ENCODE measurements around the gene RBM3.
"Not testable (repeated sequence)": the region's sequence is repeated elsewhere in the genome, so short reads cannot be mapped to it uniquely, and the experiment has no call there.

Gene RBM3

DNA sequence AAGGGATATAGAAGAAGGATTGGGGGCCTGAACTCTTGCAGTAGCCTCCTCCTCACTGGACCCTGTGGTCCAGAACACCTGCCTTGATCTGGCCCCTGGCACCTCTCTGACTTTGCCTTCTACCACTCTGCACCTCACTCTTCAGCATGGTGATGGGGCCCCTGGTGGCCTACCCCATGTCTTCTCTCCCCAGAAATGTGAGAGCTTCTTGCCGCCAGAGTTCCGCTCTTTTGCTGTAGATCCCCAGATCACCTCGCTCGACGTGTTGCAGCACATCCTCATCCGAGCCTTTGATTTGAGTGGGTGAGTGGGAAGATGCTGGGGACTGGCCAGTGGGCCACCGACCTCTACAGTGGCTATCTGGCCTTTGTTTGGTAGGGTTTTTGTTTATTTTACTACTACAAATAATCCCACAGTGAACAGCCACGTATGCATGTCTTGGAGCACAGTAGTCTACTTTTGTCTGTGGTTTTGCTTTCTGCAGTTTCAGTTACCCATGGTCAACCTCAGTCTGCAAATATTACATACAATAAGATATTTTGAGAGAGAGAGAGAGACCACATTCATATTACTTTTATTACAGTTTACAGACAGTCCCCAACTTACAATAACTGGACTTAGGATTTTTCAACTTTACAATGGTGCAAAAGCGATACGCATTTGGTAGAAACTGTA is 33.0 kb upstream of the RBM3 start:
- DNase-seq (ENCODE audit: low read depth in 1 of 2, low spot score in 1 of 2), result no peak
- H3K27ac ChIP-seq (replicated peaks), result no peak overlapping the region
- no peaks in the 10 kb centered on the region for H3K27me3 ChIP-seq (ENCODE audit: insufficient read depth, poor library complexity, severe bottlenecking)
- no peak overlapping the region for H3K4me3 ChIP-seq (replicated peaks; ENCODE audit: insufficient read depth, low read length)
- TF ChIP-seq GABPA (IDR thresholded peaks at IDR 0.05; ENCODE audit: low read depth) (no peak), SPI1 (IDR thresholded peaks at IDR 0.05; ENCODE audit: borderline replicate concordance, low read depth) (no peak), POLR2AphosphoS5 (IDR thresholded peaks at IDR 0.05; ENCODE audit: low read depth) (no peak)
- TF ChIP-seq, protein P1, sequence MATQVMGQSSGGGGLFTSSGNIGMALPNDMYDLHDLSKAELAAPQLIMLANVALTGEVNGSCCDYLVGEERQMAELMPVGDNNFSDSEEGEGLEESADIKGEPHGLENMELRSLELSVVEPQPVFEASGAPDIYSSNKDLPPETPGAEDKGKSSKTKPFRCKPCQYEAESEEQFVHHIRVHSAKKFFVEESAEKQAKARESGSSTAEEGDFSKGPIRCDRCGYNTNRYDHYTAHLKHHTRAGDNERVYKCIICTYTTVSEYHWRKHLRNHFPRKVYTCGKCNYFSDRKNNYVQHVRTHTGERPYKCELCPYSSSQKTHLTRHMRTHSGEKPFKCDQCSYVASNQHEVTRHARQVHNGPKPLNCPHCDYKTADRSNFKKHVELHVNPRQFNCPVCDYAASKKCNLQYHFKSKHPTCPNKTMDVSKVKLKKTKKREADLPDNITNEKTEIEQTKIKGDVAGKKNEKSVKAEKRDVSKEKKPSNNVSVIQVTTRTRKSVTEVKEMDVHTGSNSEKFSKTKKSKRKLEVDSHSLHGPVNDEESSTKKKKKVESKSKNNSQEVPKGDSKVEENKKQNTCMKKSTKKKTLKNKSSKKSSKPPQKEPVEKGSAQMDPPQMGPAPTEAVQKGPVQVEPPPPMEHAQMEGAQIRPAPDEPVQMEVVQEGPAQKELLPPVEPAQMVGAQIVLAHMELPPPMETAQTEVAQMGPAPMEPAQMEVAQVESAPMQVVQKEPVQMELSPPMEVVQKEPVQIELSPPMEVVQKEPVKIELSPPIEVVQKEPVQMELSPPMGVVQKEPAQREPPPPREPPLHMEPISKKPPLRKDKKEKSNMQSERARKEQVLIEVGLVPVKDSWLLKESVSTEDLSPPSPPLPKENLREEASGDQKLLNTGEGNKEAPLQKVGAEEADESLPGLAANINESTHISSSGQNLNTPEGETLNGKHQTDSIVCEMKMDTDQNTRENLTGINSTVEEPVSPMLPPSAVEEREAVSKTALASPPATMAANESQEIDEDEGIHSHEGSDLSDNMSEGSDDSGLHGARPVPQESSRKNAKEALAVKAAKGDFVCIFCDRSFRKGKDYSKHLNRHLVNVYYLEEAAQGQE (IDR thresholded peaks at IDR 0.05; ENCODE audit: insufficient replicate concordance, low read depth), result no peak
- TF ChIP-seq, protein P2, sequence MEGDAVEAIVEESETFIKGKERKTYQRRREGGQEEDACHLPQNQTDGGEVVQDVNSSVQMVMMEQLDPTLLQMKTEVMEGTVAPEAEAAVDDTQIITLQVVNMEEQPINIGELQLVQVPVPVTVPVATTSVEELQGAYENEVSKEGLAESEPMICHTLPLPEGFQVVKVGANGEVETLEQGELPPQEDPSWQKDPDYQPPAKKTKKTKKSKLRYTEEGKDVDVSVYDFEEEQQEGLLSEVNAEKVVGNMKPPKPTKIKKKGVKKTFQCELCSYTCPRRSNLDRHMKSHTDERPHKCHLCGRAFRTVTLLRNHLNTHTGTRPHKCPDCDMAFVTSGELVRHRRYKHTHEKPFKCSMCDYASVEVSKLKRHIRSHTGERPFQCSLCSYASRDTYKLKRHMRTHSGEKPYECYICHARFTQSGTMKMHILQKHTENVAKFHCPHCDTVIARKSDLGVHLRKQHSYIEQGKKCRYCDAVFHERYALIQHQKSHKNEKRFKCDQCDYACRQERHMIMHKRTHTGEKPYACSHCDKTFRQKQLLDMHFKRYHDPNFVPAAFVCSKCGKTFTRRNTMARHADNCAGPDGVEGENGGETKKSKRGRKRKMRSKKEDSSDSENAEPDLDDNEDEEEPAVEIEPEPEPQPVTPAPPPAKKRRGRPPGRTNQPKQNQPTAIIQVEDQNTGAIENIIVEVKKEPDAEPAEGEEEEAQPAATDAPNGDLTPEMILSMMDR (IDR thresholded peaks at IDR 0.05; ENCODE audit: insufficient read depth, low read length), result no peak

DNA sequence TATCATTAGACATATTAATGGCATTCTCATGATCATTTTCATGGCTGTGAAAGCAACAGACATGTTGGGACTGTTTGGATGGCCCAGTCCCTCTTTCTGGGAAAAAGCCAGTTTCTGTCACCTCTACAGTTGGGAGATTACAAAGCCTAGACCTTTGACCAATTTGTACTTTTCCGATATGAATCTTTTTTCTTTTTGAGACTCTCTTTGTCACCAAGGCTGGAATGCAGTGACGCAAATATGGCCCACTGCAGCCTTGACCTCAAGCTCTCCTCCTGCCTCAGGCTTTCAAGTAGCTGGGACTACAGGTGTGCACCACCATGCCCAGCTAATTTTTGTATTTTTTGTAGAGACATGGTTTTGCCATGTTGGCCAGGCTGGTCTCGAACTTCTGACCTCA is 25.4 kb upstream of the RBM3 start:
- TF ChIP-seq, protein P2 (IDR thresholded peaks at IDR 0.05; ENCODE audit: insufficient read depth, low read length), result no peak
- no peak for TF ChIP-seq GABPA (IDR thresholded peaks at IDR 0.05; ENCODE audit: low read depth)
- TF ChIP-seq, protein P1 (IDR thresholded peaks at IDR 0.05; ENCODE audit: insufficient replicate concordance, low read depth), result no peak
- no peak for TF ChIP-seq POLR2AphosphoS5 (IDR thresholded peaks at IDR 0.05; ENCODE audit: low read depth)
- no peak for TF ChIP-seq SPI1 (IDR thresholded peaks at IDR 0.05; ENCODE audit: borderline replicate concordance, low read depth)
- Histone ChIP-seq H3K27ac (replicated peaks) (no peak overlapping the region), H3K4me3 (replicated peaks; ENCODE audit: insufficient read depth, low read length) (no peak overlapping the region), H3K27me3 (ENCODE audit: insufficient read depth, poor library complexity, severe bottlenecking) (no peaks in the 10 kb centered on the region)
- no peak for DNase-seq (ENCODE audit: low read depth in 1 of 2, low spot score in 1 of 2)

DNA sequence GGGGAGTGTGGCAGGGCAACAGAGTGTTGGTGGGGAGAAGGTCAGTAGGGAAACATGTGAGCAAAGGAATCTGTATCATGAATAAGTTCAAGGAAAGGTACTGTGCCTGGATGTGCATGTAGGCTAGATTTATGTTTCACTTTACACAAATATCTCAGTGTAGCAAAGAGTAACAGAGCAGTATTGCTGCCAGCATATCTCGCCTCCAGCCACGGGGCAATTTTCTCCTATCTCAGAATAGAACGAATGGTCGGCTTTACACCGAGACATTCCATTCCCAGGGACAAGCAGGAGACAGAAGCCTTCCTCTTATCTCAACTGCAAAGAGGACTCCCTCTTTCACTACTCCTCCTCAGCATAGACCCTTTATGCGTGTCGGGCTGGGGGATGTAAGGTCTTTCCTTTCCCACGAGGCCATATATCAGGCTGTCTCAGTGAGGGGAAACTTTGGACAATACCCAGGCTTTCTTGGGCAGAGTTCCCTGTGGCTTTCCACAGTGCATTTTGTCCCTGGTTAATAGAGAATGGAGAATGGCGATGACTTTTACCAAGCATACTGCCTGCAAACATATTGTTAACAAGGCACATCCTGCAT is 18.5 kb upstream of the RBM3 start:
- not testable (repeated sequence) for H3K27ac ChIP-seq (replicated peaks); H3K4me3 ChIP-seq (replicated peaks; ENCODE audit: insufficient read depth, low read length); DNase-seq (ENCODE audit: low read depth in 1 of 2, low spot score in 1 of 2); H3K27me3 ChIP-seq (ENCODE audit: insufficient read depth, poor library complexity, severe bottlenecking)

DNA sequence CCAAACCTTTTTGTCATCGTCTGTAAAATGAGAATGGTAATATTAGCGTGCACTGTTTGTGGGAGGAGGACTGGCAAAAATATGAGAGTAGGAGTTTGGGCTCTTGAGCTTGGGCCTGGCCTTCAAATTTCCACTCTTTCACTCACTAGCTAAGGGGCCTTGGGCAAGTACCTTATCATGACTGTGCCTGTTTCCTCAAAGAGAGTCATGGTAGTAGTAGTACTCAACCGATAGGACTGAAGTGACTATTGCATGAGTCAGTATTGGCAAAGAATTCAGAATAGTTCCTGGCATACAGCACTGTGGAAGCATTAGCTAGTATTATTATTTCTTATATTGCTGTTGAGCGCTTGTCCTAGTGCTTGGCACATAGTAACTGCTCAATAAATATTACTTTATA is 16.0 kb upstream of the RBM3 start:
- Histone ChIP-seq H3K27me3 (ENCODE audit: insufficient read depth, poor library complexity, severe bottlenecking) (no peaks in the 10 kb centered on the region), H3K27ac (replicated peaks) (no peak overlapping the region), H3K4me3 (replicated peaks; ENCODE audit: insufficient read depth, low read length) (no peak overlapping the region)
- DNase-seq (ENCODE audit: low read depth in 1 of 2, low spot score in 1 of 2), result no peak
- no peak for TF ChIP-seq SPI1 (IDR thresholded peaks at IDR 0.05; ENCODE audit: borderline replicate concordance, low read depth)
- TF ChIP-seq, protein P2 (IDR thresholded peaks at IDR 0.05; ENCODE audit: insufficient read depth, low read length), result no peak
